SK-N-SH treated with all-trans-retinoic acid at 6 μM for 48 hours (cell line): ENCODE measurements around the gene DCX.

Experiments
- ATAC-seq: fragments of 200-7000 bp; cut with Tn5 transposase; 3 replicates; pipeline ENCODE4 v1.9.1; 2020; ENCODE audit warnings: mild to moderate bottlenecking, moderate library complexity
- ARNTL ChIP-seq: fragments of 450-650 bp; formaldehyde crosslinking; IDR thresholded peaks from 2 replicates; pipeline ENCODE4 v1.5.0; 2020; ENCODE audit warnings: low read depth, mild to moderate bottlenecking, moderate library complexity, borderline replicate concordance
- BACH2 ChIP-seq: fragments of 250-450 bp; sonication (Bioruptor Pico); IDR thresholded peaks from 2 replicates; pipeline ENCODE4 v1.9.0; 2021; ENCODE audit warnings: mild to moderate bottlenecking, borderline replicate concordance
- CSDC2 ChIP-seq: fragments of 250-450 bp; sonication (Bioruptor Pico); IDR thresholded peaks from 2 replicates; pipeline ENCODE4 v1.5.0; 2020; ENCODE audit warnings: mild to moderate bottlenecking, moderate library complexity
- CSRNP3 ChIP-seq: fragments of 250-450 bp; sonication (Bioruptor Pico); IDR thresholded peaks from 2 replicates; pipeline ENCODE4 v1.5.1; 2021; ENCODE audit warnings: mild to moderate bottlenecking, moderate library complexity
- ESRRG ChIP-seq: fragments of 250-450 bp; sonication (Bioruptor Pico); IDR thresholded peaks from 2 replicates; pipeline ENCODE4 v1.6.1; 2021; ENCODE audit warnings: mild to moderate bottlenecking
- GLIS3 ChIP-seq: fragments of 250-450 bp; sonication (Bioruptor Pico); IDR thresholded peaks from 2 replicates; pipeline ENCODE4 v1.5.0; 2020; ENCODE audit warnings: mild to moderate bottlenecking, moderate library complexity
- ISL1 ChIP-seq: fragments of 250-450 bp; sonication (Bioruptor Pico); IDR thresholded peaks from 2 replicates; pipeline ENCODE4 v2.1.2; 2022; ENCODE audit warnings: mild to moderate bottlenecking, moderate library complexity
- OSR1 ChIP-seq: fragments of 250-450 bp; sonication (Bioruptor Pico); IDR thresholded peaks from 2 replicates; pipeline ENCODE4 v1.8.0; 2022; ENCODE audit warnings: moderate library complexity, mild to moderate bottlenecking, inconsistent platforms
- PPARA ChIP-seq: fragments of 250-450 bp; sonication (Bioruptor Pico); IDR thresholded peaks from 2 replicates; pipeline ENCODE4 v1.5.0; 2020; ENCODE audit warnings: mild to moderate bottlenecking, borderline replicate concordance
- RARB ChIP-seq: fragments of 250-450 bp; sonication (Bioruptor Pico); IDR thresholded peaks from 2 replicates; pipeline ENCODE4 v1.8.0; 2021; ENCODE audit warnings: mild to moderate bottlenecking, moderate library complexity
- SNAI2 ChIP-seq: fragments of 250-450 bp; sonication (Bioruptor Pico); IDR thresholded peaks from 2 replicates; pipeline ENCODE4 v1.5.0; 2020; ENCODE audit warnings: mild to moderate bottlenecking, moderate library complexity
- TCF4 ChIP-seq: fragments of 250-450 bp; sonication (Bioruptor Pico); IDR thresholded peaks from 2 replicates; pipeline ENCODE4 v1.8.0; 2021; ENCODE audit warnings: mild to moderate bottlenecking, moderate library complexity, borderline replicate concordance
- TOX ChIP-seq: fragments of 250-450 bp; sonication (Bioruptor Pico); IDR thresholded peaks from 2 replicates; pipeline ENCODE4 v1.8.0; 2021; ENCODE audit warnings: mild to moderate bottlenecking, moderate library complexity, borderline replicate concordance
- TSHZ2 ChIP-seq: fragments of 250-450 bp; sonication (Bioruptor Pico); IDR thresholded peaks from 2 replicates; pipeline ENCODE4 v1.5.0; 2020; ENCODE audit warnings: mild to moderate bottlenecking, moderate library complexity
- ZFP3 ChIP-seq: fragments of 250-450 bp; sonication (Bioruptor Pico); IDR thresholded peaks from 2 replicates; pipeline ENCODE4 v1.5.0; 2020; ENCODE audit warnings: mild to moderate bottlenecking, moderate library complexity
- ZFP30 ChIP-seq: fragments of 450-650 bp; formaldehyde crosslinking; IDR thresholded peaks from 2 replicates; pipeline ENCODE4 v1.5.0; 2022; ENCODE audit warnings: mild to moderate bottlenecking, moderate library complexity
- ZNF70 ChIP-seq: fragments of 450-650 bp; formaldehyde crosslinking; IDR thresholded peaks from 2 replicates; pipeline ENCODE4 v1.5.0; 2020; ENCODE audit warnings: mild to moderate bottlenecking, moderate library complexity
- ZNF8 ChIP-seq: fragments of 450-650 bp; formaldehyde crosslinking; IDR thresholded peaks from 2 replicates; pipeline ENCODE4 v1.5.0; 2020; ENCODE audit warnings: mild to moderate bottlenecking, moderate library complexity
- TF ChIP-seq, protein P1 (sequence below): fragments of 250-450 bp; sonication (Bioruptor Pico); IDR thresholded peaks from 2 replicates; pipeline ENCODE4 v1.8.0; 2021; ENCODE audit warnings: low read depth, mild to moderate bottlenecking, moderate library complexity, borderline replicate concordance
- TF ChIP-seq, protein P2 (sequence below): fragments of 250-450 bp; sonication (Bioruptor Pico); IDR thresholded peaks from 2 replicates; pipeline ENCODE4 v1.8.0; 2020; ENCODE audit warnings: mild to moderate bottlenecking, moderate library complexity, borderline replicate concordance

The DCX gene

GRCh38 chrX:111363741-111364140, 48.3 kb downstream of the DCX start (continued):
- TF ChIP-seq TSHZ2, result no peak
- TF ChIP-seq TOX (CRISPR knock-in tag), result no peak
- TF ChIP-seq CSDC2 (CRISPR knock-in tag), result no peak
- no peak for TF ChIP-seq CSRNP3

GRCh38 chrX:111361751-111362150, 50.2 kb downstream of the DCX start:
- TF ChIP-seq TCF4 (CRISPR knock-in tag) (no peak), SNAI2 (CRISPR knock-in tag) (no peak), ZFP30 (CRISPR knock-in tag) (no peak), TOX (CRISPR knock-in tag) (no peak), PPARA (CRISPR knock-in tag) (no peak), OSR1 (no peak)
- TF ChIP-seq, all 23 proteins: peak for 0
- no peak for ATAC-seq

GRCh38 chrX:111360839-111361238, 51.2 kb downstream of the DCX start:
- TF ChIP-seq ESRRG (no peak), TOX (CRISPR knock-in tag) (no peak), SNAI2 (CRISPR knock-in tag) (no peak), ISL1 (CRISPR knock-in tag) (no peak), ZNF8 (CRISPR knock-in tag) (no peak), BACH2 (CRISPR knock-in tag) (no peak), TSHZ2 (no peak), ARNTL (CRISPR knock-in tag) (no peak), ZFP3 (CRISPR knock-in tag) (no peak), ZNF70 (CRISPR knock-in tag) (no peak), RARB (CRISPR knock-in tag) (no peak), GLIS3 (CRISPR knock-in tag) (no peak), PPARA (CRISPR knock-in tag) (no peak), TCF4 (CRISPR knock-in tag) (no peak), ZFP30 (CRISPR knock-in tag) (no peak), OSR1 (no peak), CSDC2 (CRISPR knock-in tag) (no peak)
- TF ChIP-seq, protein P1, sequence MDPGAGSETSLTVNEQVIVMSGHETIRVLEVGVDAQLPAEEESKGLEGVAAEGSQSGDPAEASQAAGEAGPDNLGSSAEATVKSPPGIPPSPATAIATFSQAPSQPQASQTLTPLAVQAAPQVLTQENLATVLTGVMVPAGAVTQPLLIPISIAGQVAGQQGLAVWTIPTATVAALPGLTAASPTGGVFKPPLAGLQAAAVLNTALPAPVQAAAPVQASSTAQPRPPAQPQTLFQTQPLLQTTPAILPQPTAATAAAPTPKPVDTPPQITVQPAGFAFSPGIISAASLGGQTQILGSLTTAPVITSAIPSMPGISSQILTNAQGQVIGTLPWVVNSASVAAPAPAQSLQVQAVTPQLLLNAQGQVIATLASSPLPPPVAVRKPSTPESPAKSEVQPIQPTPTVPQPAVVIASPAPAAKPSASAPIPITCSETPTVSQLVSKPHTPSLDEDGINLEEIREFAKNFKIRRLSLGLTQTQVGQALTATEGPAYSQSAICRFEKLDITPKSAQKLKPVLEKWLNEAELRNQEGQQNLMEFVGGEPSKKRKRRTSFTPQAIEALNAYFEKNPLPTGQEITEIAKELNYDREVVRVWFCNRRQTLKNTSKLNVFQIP (CRISPR knock-in tag), result no peak
- TF ChIP-seq, protein P2, sequence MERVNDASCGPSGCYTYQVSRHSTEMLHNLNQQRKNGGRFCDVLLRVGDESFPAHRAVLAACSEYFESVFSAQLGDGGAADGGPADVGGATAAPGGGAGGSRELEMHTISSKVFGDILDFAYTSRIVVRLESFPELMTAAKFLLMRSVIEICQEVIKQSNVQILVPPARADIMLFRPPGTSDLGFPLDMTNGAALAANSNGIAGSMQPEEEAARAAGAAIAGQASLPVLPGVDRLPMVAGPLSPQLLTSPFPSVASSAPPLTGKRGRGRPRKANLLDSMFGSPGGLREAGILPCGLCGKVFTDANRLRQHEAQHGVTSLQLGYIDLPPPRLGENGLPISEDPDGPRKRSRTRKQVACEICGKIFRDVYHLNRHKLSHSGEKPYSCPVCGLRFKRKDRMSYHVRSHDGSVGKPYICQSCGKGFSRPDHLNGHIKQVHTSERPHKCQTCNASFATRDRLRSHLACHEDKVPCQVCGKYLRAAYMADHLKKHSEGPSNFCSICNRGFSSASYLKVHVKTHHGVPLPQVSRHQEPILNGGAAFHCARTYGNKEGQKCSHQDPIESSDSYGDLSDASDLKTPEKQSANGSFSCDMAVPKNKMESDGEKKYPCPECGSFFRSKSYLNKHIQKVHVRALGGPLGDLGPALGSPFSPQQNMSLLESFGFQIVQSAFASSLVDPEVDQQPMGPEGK, result no peak
- TF ChIP-seq, all 23 proteins: peak for 0
- ATAC-seq, result no peak
